Motor neuron (in vitro differentiated cells): Measurements from ENCODE around the gene SLC35E2B. TPM values are rescaled to one million over a fixed set of nuclear protein-coding genes. Genes with fewer than 3 reads are reported as not detected.
A peak's percentile ranks its signal among the peaks of the same experiment; 100 is the strongest.
"Not testable (repeated sequence)": the region's sequence is repeated elsewhere in the genome, so short reads cannot be mapped to it uniquely, and the experiment has no call there.

Experiments
- ATAC-seq, 8 experiments: fragments of 200-7000 bp; cut with Tn5 transposase; replicated peaks in 6 of 8; 2 replicates each; pipeline ENCODE4 v1.8.0; 2021; ENCODE audit warnings: mild to moderate bottlenecking in 8 of 8, moderate library complexity in 8 of 8
- H3K27ac ChIP-seq, 2 donors: fragments of 250-450 bp; sonication (Bioruptor Pico); 2 replicates each; pipeline ENCODE4 v1.9.0; 2021; ENCODE audit warnings: antibody characterized with exemption in 2 of 2, mild to moderate bottlenecking in 2 of 2, moderate library complexity in 1 of 2
- H3K4me1 ChIP-seq, 2 donors: fragments of 250-450 bp; sonication (Bioruptor Pico); replicated peaks in 1 of 2; 2 replicates each; pipeline ENCODE4 v1.6.1; 2021; ENCODE audit warnings: antibody characterized with exemption in 2 of 2, mild to moderate bottlenecking in 2 of 2, moderate library complexity in 1 of 2
- H3K4me3 ChIP-seq, 5 donors: fragments of 250-450 bp; sonication (Bioruptor Pico); 2 replicates each; pipeline ENCODE4 v1.9.0; 2021; ENCODE audit warnings: antibody characterized with exemption in 5 of 5, mild to moderate bottlenecking in 5 of 5, moderate library complexity in 4 of 5
- WGBS, 10 experiments: fragments of 450-650 bp; shearing (Covaris generic); methylation state at CpG; one replicate each; pipeline ENCODE4 v1.0.0; 2022; 5-methylcytosine and 5-hydroxymethylcytosine counted together
- in situ Hi-C, 9 experiments: fragments of 400-800 bp; cut with MboI; loops; one replicate each; pipeline ENCODE4 v1.15.0; 2021; ENCODE audit warnings: low sequenced_read_pairs in 9 of 9, low pct_unique_long_range_greater_than_20kb in 2 of 9; ENCODE audit not compliant: unreplicated experiment in 9 of 9
- total RNA-seq, 8 experiments: library from RNA; unstranded; fragments of 300-600 nt; gene quantifications; 2 replicates each; pipeline versions ENCODE4 v1.2.3 to v1.2.4, GENCODE V29; 2022

Gene SLC35E2B
- total RNA-seq, result 10 to 100 TPM; 35.5 to 98.7 (median 58.9) TPM

DNA sequence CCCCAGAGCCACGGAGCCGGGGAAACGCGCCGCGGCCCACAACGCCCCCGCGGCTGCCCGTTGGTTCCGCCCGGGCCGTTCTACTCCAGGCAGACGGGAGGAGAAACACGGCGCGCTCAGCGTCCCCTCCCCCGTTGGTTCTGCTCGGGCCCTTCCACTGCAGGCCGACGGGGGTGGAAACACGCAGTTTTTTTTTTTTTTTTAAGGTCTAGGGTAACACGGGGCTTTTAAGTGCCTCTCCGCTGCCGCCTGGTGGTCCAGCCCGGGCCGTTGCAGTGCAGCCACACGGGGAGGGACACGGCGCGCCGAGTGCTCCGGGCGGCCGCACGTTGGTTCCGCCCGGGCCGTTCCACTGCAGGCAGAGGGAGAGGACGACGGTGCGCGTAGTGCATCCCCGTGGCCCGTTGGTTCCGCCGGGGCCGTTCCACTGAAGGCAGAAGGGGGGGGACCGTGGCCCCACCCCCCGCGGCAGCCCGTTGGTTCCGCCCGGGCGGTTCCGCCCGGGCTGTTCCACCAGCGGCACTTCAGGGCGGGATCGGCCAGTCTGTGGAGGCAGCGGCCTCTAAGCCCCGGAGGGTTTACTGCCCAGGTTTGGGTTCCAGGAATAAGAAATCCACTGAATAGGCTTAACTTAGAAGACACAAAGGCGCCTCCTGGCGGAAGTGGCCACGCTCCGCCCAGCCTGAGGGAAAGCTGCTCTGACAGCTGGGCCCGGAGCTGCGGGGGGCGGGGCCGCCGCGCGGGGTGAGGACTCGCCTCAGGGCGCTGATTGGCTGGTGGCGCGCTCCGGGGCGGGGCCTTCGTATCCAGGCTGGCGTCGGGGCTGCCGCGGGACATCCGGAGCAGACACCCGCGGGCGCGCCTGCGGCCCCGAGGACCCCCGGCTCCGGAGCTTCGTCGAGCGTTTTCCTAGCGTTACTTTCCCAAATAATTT lies at the start of gene SLC35E2B:
SLC35E2B (minus strand) TSS at position 82 of the 934 bp plus-strand sequence. CDS start 16,096 bp downstream, outside the sequence.
- no CpG with 5 or more reads among the region's 98 CpGs for WGBS, 10 experiments
- H3K4me1 ChIP-seq, in situ Hi-C loops: not testable (repeated sequence)
- peak within 1 kb of the TSS; percentile 95 to 98 for H3K27ac ChIP-seq
- ATAC-seq, result peak; percentile 72 to 85 (median 79)
- H3K4me3 ChIP-seq, result peak within 1 kb of the TSS; percentile 51 to 100 (median 86)

GRCh38 chr1:1741013-1741412 lies 48.4 kb upstream of the SLC35E2B start:
- H3K27ac ChIP-seq, H3K4me3 ChIP-seq, H3K4me1 ChIP-seq, in situ Hi-C loops: not testable (repeated sequence)
- ATAC-seq, result peak in 2 of 8 experiments; percentile 34 to 70
- WGBS, 10 experiments, result 0 to 100% (median 89%) methylated on average over 2 to 9 of the region's 12 CpGs; no CpG with 5 or more reads in 3 of the 10 experiments

DNA sequence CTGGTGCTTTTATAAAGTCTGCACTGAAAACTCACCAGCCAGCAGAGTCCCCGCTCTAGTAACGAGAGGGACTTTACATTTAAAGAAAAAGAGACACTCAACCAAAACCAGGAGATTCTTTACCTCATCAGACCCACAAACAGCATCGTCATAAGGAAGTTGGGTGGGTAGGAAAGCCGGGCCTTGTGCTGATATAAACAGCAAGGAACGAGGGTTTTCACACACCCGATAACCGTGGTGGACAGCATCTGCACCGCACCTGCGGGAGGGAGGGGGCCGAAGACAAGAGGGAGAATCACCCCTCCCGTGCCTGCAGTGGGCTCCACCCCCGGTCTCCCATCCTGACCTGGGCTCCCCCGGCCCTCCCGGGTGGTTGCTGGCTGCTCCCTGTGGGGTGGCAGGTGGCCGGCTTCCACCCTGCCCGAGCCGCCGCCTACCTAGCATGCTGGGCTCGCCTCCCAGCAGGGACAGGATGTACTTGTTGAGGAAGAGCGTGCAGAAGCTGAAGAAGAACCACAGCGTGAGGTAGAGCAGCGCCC lies 46.3 kb upstream of the SLC35E2B start:
- H3K4me3 ChIP-seq, in situ Hi-C loops, H3K27ac ChIP-seq, H3K4me1 ChIP-seq: not testable (repeated sequence)
- peak in 3 of 8 experiments; percentile 19 to 30 (median 21) for ATAC-seq
- no CpG with 5 or more reads among the region's 22 CpGs for WGBS, 10 experiments

GRCh38 chr1:1737675-1738590 lies 45.3 kb upstream of the SLC35E2B start:
- H3K27ac ChIP-seq, H3K4me1 ChIP-seq, in situ Hi-C loops, H3K4me3 ChIP-seq: not testable (repeated sequence)
- no CpG with 5 or more reads among the region's 44 CpGs for WGBS, 10 experiments
- peak in 5 of 8 experiments; percentile 15 to 51 (median 29) for ATAC-seq

GRCh38 chr1:1732381-1732780 lies 39.8 kb upstream of the SLC35E2B start:
- Histone ChIP-seq H3K4me1 (no peaks in the 10 kb centered on the region), H3K4me3 (no peak overlapping the region), H3K27ac (no peak overlapping the region)
- WGBS, 10 experiments, result 93 to 100% (median 100%) methylated on average over 1 to 15 of the region's 17 CpGs; no CpG with 5 or more reads in 3 of the 10 experiments
- in situ Hi-C loops, result no loop called here
- no peak for ATAC-seq

DNA sequence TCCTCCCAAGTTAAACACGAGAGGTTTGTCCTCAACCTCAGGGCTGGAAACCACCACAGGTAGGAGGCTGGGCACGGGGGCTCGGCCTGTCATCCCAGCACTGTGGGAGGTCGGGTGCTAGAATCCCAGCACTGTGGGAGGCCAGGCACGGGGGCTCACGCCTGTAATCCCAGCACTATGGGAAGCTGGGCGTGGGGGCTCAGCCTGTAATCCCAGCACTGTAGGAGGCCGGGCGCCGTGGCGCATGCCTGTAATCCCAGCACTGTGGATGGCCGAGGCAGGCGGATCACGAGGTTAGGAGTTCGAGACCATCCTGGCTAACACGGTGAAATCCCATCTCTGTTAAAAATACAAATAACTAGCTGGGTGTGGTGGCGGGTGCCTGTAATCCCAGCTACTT lies 38.3 kb upstream of the SLC35E2B start:
- peak in 2 of 8 experiments; percentile 20 for ATAC-seq
- Histone ChIP-seq H3K27ac (no peak overlapping the region), H3K4me1 (no peaks in the 10 kb centered on the region), H3K4me3 (no peak overlapping the region)
- 74 to 100% (median 100%) methylated on average over 1 to 10 of the region's 17 CpGs; no CpG with 5 or more reads in 4 of the 10 experiments for WGBS, 10 experiments
- in situ Hi-C loops, result no loop called here

DNA sequence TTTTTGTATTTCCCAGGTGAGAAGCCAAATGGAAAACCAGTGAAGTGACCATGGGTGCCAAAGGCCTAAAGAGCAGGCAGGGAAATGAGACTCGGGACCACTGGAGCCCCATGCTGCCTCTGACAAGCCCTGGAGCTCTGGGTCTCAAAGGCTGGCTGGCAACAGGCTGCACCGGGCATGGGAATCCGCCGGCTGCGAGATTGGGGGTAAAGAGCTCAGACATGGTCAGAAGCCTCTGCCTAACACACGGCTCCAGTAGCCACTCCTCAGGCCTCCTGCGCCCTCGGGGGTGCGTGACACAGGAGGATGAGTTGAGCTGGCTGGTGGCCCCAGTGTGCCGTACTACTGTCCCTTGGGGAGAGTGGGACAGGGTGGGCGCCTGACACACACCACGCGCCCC lies 37.6 kb upstream of the SLC35E2B start:
- H3K4me3 ChIP-seq, H3K4me1 ChIP-seq, H3K27ac ChIP-seq, in situ Hi-C loops: not testable (repeated sequence)
- ATAC-seq, result peak in 3 of 8 experiments; percentile 9 to 32 (median 26)
- no CpG with 5 or more reads among the region's 13 CpGs for WGBS, 10 experiments

DNA sequence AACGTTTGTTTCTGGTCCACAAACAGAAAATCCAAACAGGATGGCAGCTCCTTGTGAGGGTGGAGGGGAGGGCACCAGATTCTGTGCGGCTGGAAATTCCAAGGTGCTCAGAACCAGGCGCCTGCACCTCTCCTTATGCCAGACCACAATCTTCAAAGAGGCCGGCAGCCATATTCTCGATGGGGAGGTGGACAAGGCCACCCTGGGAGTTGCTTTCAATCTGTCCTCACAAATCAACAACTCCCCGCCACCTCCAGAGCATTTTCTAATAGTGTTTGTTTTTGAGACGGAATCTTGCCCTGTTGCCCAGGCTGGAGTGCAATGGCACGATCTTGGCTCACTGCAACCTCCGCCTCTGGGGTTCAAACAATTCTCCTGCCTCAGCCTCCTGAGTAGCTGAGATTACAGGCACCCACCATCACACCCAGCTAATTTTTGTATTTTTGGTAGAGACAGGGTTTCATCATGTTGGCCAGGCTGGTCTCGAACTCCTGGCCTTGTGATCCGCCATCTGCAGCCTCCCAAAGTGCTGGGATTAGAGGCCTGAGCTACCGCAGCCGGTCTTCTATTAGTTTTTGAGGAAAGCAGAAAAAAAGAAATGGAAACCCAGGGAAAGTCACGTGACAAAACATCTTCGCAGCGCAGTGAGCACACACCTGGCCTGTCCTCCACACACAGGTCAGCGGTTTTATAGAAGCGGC lies 36.7 kb upstream of the SLC35E2B start:
- in situ Hi-C loops, H3K4me3 ChIP-seq, ATAC-seq, H3K4me1 ChIP-seq, H3K27ac ChIP-seq: not testable (repeated sequence)
- WGBS, 10 experiments, result 17 to 100% (median 80%) methylated on average over 1 to 3 of the region's 18 CpGs; no CpG with 5 or more reads in 6 of the 10 experiments

GRCh38 chr1:1728308-1729005 lies 35.9 kb upstream of the SLC35E2B start:
- H3K27ac ChIP-seq, in situ Hi-C loops, H3K4me3 ChIP-seq, H3K4me1 ChIP-seq: not testable (repeated sequence)
- peak in 3 of 8 experiments; percentile 28 to 47 (median 39) for ATAC-seq
- 8 to 92% (median 82%) methylated on average over 2 to 6 of the region's 14 CpGs; no CpG with 5 or more reads in 5 of the 10 experiments for whole genome bisulfite sequencing, 10 experiments

- H3K27ac ChIP-seq, ATAC-seq, H3K4me1 ChIP-seq, in situ Hi-C loops, H3K4me3 ChIP-seq: not testable (repeated sequence)
- WGBS, 10 experiments, result 94 to 100% (median 100%) methylated on average over 1 to 2 of the region's 12 CpGs; no CpG with 5 or more reads in 7 of the 10 experiments
Measured at GRCh38 chr1:1727131-1727651, 34.6 kb upstream of the SLC35E2B start.

- in situ Hi-C loops, ATAC-seq, H3K27ac ChIP-seq, H3K4me1 ChIP-seq, H3K4me3 ChIP-seq: not testable (repeated sequence)
- WGBS, 10 experiments, result 90 to 100% (median 97%) methylated on average over 2 to 13 of the region's 17 CpGs; no CpG with 5 or more reads in 5 of the 10 experiments
Measured at GRCh38 chr1:1726088-1726487, 33.5 kb upstream of the SLC35E2B start.
